Prostate gland (tissue), 2 donors: ENCODE results near the gene NOX3.

Experiments
- CTCF ChIP-seq, 4 experiments: fragments of 200-600 bp in 2 of 4; fragments of 450-650 bp in 2 of 4; sonication (generic) in 2 of 4; IDR thresholded peaks; 1 replicate in 3 of 4; 2 replicates in 1 of 4; pipeline ENCODE4 v1.5.1; 2016 to 2019; ENCODE audit warnings: antibody characterized with exemption in 4 of 4, mild to moderate bottlenecking in 2 of 4, moderate library complexity in 2 of 4
- POLR2A ChIP-seq: fragments of 450-650 bp; IDR thresholded peaks from one replicate; pipeline ENCODE4 v1.6.1; 2016; ENCODE audit warnings: antibody characterized with exemption, mild to moderate bottlenecking
- POLR2AphosphoS5 ChIP-seq: sonication (generic); formaldehyde crosslinking; IDR thresholded peaks from one replicate; pipeline ENCODE4 v1.6.1; 2017; ENCODE audit warnings: antibody characterized with exemption

GRCh38 chr6:155415953-155416352 lies 39.7 kb downstream of the NOX3 start:
- TF ChIP-seq CTCF (IDR thresholded peaks at IDR 0.05), result no peak
- TF ChIP-seq POLR2A, result no peak
- TF ChIP-seq POLR2AphosphoS5, result no peak
